ENCODE data around the gene PPEF1.

GRCh38 chrX:18701621-18702361, 5.7 kb upstream of the PPEF1 start:
- TF ChIP-seq POLR2A (IDR thresholded peaks at IDR 0.05; ENCODE audit: low read length) = no peak
- TF ChIP-seq GATA1 (IDR thresholded peaks at IDR 0.05; ENCODE audit: low read depth, low read length) = no peak
